Activated CD8-positive, alpha-beta memory T cell treated with anti-CD3 and anti-CD28 coated beads for 48 hours (primary cell): Measurements from ENCODE around the gene ANKIB1.
"Not testable (repeated sequence)": the region's sequence is repeated elsewhere in the genome, so short reads cannot be mapped to it uniquely, and the experiment has no call there.

Experiments used
- DNase-seq, 3 experiments: peaks; one replicate each; pipeline ENCODE4 v3.0.0-alpha.2; 2020; ENCODE audit warnings: low read depth in 2 of 3, low spot score in 2 of 3

The ANKIB1 gene

GRCh38 chr7:92442720-92443119, 196.9 kb downstream of the ANKIB1 start:
- DNase-seq: not testable (repeated sequence)

GRCh38 chr7:92446869-92447344, 201.1 kb downstream of the ANKIB1 start:
- DNase-seq: no peak

GRCh38 chr7:92447345-92448204, 201.8 kb downstream of the ANKIB1 start, which contains the start of gene GATAD1:
TSS of gene GATAD1 (plus strand) at chr7:92447482. CDS start at chr7:92447730, 248 bp downstream.
- peak; percentile 47 to 63 (median 62) for DNase-seq

- DNase-seq: peak; percentile 2 to 16 (median 7)
Observed at GRCh38 chr7:92448205-92448747, 202.5 kb downstream of the ANKIB1 start.
